ENCODE results near the gene THAP10. TPM values are rescaled to one million over a fixed set of nuclear protein-coding genes. Genes with fewer than 3 reads are reported as not detected.

The THAP10 gene
- polyA plus RNA-seq, 1 donor from 2014 or later = 6.6 TPM

- H3K4me3 ChIP-seq (ENCODE audit: low read length) = no peak overlapping the region
- no peaks in the 10 kb centered on the region for H3K79me2 ChIP-seq (replicated peaks; ENCODE audit: insufficient read depth, low read length)
- H3K27ac ChIP-seq (ENCODE audit: low read length) = no peak overlapping the region
- no peaks in the 10 kb centered on the region for H4K20me1 ChIP-seq (ENCODE audit: insufficient read depth)
- no peaks in the 10 kb centered on the region for H3K9me3 ChIP-seq (ENCODE audit: low read length)
- H3K9ac ChIP-seq (ENCODE audit: low read length) = no peak overlapping the region
- TF ChIP-seq POLR2AphosphoS5 (IDR thresholded peaks at IDR 0.05) = no peak
- no peak for TF ChIP-seq EP300 (conservative IDR thresholded peaks at IDR 0.05; ENCODE audit: poor library complexity, severe bottlenecking)
- TF ChIP-seq EZH2 (IDR thresholded peaks at IDR 0.05; ENCODE audit: borderline replicate concordance, insufficient read depth, low read length, poor library complexity, severe bottlenecking) = no peak
- TF ChIP-seq CTCF (IDR thresholded peaks at IDR 0.05; ENCODE audit: poor library complexity, severe bottlenecking) = no peak
- TF ChIP-seq REST (IDR thresholded peaks at IDR 0.05; ENCODE audit: borderline replicate concordance) = no peak
- no peak for TF ChIP-seq RAD21 (conservative IDR thresholded peaks at IDR 0.05)
- TF ChIP-seq TAF1 (IDR thresholded peaks at IDR 0.05; ENCODE audit: low read depth) = no peak
- TF ChIP-seq MXI1 (conservative IDR thresholded peaks at IDR 0.05; ENCODE audit: poor library complexity, severe bottlenecking) = no peak
- TF ChIP-seq SMC3 (conservative IDR thresholded peaks at IDR 0.05; ENCODE audit: poor library complexity) = no peak
- H3F3A ChIP-seq (ENCODE audit: insufficient read depth, low read length, poor library complexity, severe bottlenecking) = no peaks in the 10 kb centered on the region
- H2AFZ ChIP-seq (ENCODE audit: low read depth, low read length) = no peak overlapping the region
- no peaks in the 10 kb centered on the region for H3K36me3 ChIP-seq (ENCODE audit: insufficient read depth, low read length)
- H3K4me2 ChIP-seq (ENCODE audit: low read length) = no peak overlapping the region
- no peaks in the 10 kb centered on the region for H3K9me2 ChIP-seq (ENCODE audit: insufficient read depth, low read length)
- H3K27me3 ChIP-seq (ENCODE audit: insufficient read depth, low read depth, low read length) = no peaks in the 10 kb centered on the region
These were observed 57.2 kb downstream of the THAP10 start for GRCh38 chr15:70834999-70835398.

GRCh38 chr15:70833861-70834765, 58.1 kb downstream of the THAP10 start:
- no peaks in the 10 kb centered on the region for H3K79me2 ChIP-seq (replicated peaks; ENCODE audit: insufficient read depth, low read length)
- no peaks in the 10 kb centered on the region for H3K36me3 ChIP-seq (ENCODE audit: insufficient read depth, low read length)
- H3F3A ChIP-seq (ENCODE audit: insufficient read depth, low read length, poor library complexity, severe bottlenecking) = no peaks in the 10 kb centered on the region
- no peak overlapping the region for H3K4me2 ChIP-seq (ENCODE audit: low read length)
- no peak overlapping the region for H3K4me3 ChIP-seq (ENCODE audit: low read length)
- H4K20me1 ChIP-seq (ENCODE audit: insufficient read depth) = no peaks in the 10 kb centered on the region
- TF ChIP-seq SMC3 (conservative IDR thresholded peaks at IDR 0.05; ENCODE audit: poor library complexity) = no peak
- no peak for TF ChIP-seq POLR2AphosphoS5 (IDR thresholded peaks at IDR 0.05)
- TF ChIP-seq EZH2 (IDR thresholded peaks at IDR 0.05; ENCODE audit: borderline replicate concordance, insufficient read depth, low read length, poor library complexity, severe bottlenecking) = no peak
- TF ChIP-seq RAD21 (conservative IDR thresholded peaks at IDR 0.05) = no peak
- TF ChIP-seq CTCF (IDR thresholded peaks at IDR 0.05; ENCODE audit: poor library complexity, severe bottlenecking) = no peak
- TF ChIP-seq REST (IDR thresholded peaks at IDR 0.05; ENCODE audit: borderline replicate concordance) = no peak
- TF ChIP-seq EP300 (conservative IDR thresholded peaks at IDR 0.05; ENCODE audit: poor library complexity, severe bottlenecking) = no peak
- TF ChIP-seq MXI1 (conservative IDR thresholded peaks at IDR 0.05; ENCODE audit: poor library complexity, severe bottlenecking) = no peak
- TF ChIP-seq TAF1 (IDR thresholded peaks at IDR 0.05; ENCODE audit: low read depth) = no peak
- no peaks in the 10 kb centered on the region for H3K9me3 ChIP-seq (ENCODE audit: low read length)
- no peaks in the 10 kb centered on the region for H3K27me3 ChIP-seq (ENCODE audit: insufficient read depth, low read depth, low read length)
- no peak overlapping the region for H2AFZ ChIP-seq (ENCODE audit: low read depth, low read length)
- no peak overlapping the region for H3K9ac ChIP-seq (ENCODE audit: low read length)
- no peak overlapping the region for H3K27ac ChIP-seq (ENCODE audit: low read length)
- H3K9me2 ChIP-seq (ENCODE audit: insufficient read depth, low read length) = no peaks in the 10 kb centered on the region

Data from neural cell (in vitro differentiated cells).